Heart right ventricle (tissue), 16 donors: ENCODE measurements around the gene TLE3. TPM values are rescaled to one million over a fixed set of nuclear protein-coding genes. Genes with fewer than 3 reads are reported as not detected.

Experiments used
- ATAC-seq, 8 donors: fragments of 200-7000 bp; cut with Tn5 transposase; one replicate each; pipeline ENCODE4 v1.9.1; 2020; ENCODE audit warnings: mild to moderate bottlenecking in 8 of 8, moderate library complexity in 8 of 8, moderate number of reproducible peaks in 1 of 8
- DNase-seq, 2 donors: peaks; one replicate each; pipeline ENCODE4 v3.0.0-alpha.2; 2020
- H3K27ac ChIP-seq, 10 donors: fragments of 200-600 bp; sonication (generic) in 2 of 10; one replicate each; pipeline versions ENCODE4 v1.5.0 to v1.8.0; 2020 to 2022; ENCODE audit warnings: mild to moderate bottlenecking in 3 of 10
- H3K27me3 ChIP-seq, 7 donors: fragments of 200-600 bp; one replicate each; pipeline ENCODE4 v1.8.0; 2021 to 2022; ENCODE audit warnings: mild to moderate bottlenecking in 2 of 7
- H3K36me3 ChIP-seq, 9 donors: fragments of 200-600 bp; sonication (generic) in 1 of 9; one replicate each; pipeline versions ENCODE4 v1.5.0 to v1.8.0; 2020 to 2022; ENCODE audit warnings: mild to moderate bottlenecking in 2 of 9
- H3K4me1 ChIP-seq, 9 donors: fragments of 200-600 bp; sonication (generic) in 1 of 9; one replicate each; pipeline versions ENCODE4 v1.5.0 to v1.8.0; 2020 to 2022; ENCODE audit warnings: mild to moderate bottlenecking in 4 of 9
- H3K4me3 ChIP-seq, 10 donors: fragments of 200-600 bp; sonication (generic) in 2 of 10; one replicate each; pipeline versions ENCODE4 v1.5.0 to v1.8.0; 2020 to 2022; ENCODE audit warnings: mild to moderate bottlenecking in 7 of 10, moderate library complexity in 2 of 10
- H3K9me3 ChIP-seq, 11 donors: fragments of 200-600 bp in 10 of 11; sonication (generic) in 2 of 11; one replicate each; pipeline versions ENCODE4 v1.5.0 to v1.8.0; 2013 to 2022; ENCODE audit warnings: mild to moderate bottlenecking in 2 of 11, control low read depth in 1 of 11, moderate library complexity in 1 of 11
- CTCF ChIP-seq, 9 donors: fragments of 200-600 bp; sonication (generic) in 2 of 9; IDR thresholded peaks; one replicate each; pipeline versions ENCODE4 v1.5.0 to v1.8.0; 2021 to 2022; ENCODE audit warnings: antibody characterized with exemption in 9 of 9, mild to moderate bottlenecking in 5 of 9, moderate library complexity in 1 of 9
- WGBS, 2 donors: extraction: QIAGEN DNeasy Blood & Tissue Kit; methylation state at CpG; one replicate each; pipeline ENCODE4 v1.1.7; 2013; ENCODE audit warnings: inconsistent platforms in 1 of 2; 5-methylcytosine and 5-hydroxymethylcytosine counted together
- intact Hi-C, 10 donors: fragments of 100-400 bp; cut with DNase I; formaldehyde crosslinking; loops; one replicate each; pipeline versions ENCODE4 v1.11.1 to v1.14.2; 2022
- long read RNA-seq, 3 donors: library from polyadenylated mRNA; unstranded; transcript quantifications; one replicate each; pipeline ENCODE4 v2.0.0, GENCODE V29; 2020 to 2021
- polyA plus RNA-seq, 2 donors: library from polyadenylated mRNA; stranded (reverse); fragments of 200-250 nt; gene quantifications; one replicate each; pipeline ENCODE4 v1.2.3, GENCODE V29; 2013
- total RNA-seq, 10 donors: library from RNA; stranded (reverse); fragmentation: NEBNext Ultra II Directional in 3 of 10; extraction: Animal tissue kit (Norgen Biotek cat#: 25700) in 3 of 10; gene quantifications; one replicate each; pipeline versions ENCODE4 v1.2.1 to v1.2.4, GENCODE V29; 2021 to 2023
- donor health status: Arrhythmogenic right ventricular cardiomyopathy.
- donor health status: ischemic (EF 13 %, LVEDD 7.1; RV severe dilation, severe dysfunction).
- donor health status: healthy with polysubstance abuse.
- donor health status: DM: no; HTN: yes; CAD: no.
- donor health status: DM: no; HTN: no; CAD: no.
- donor health status: ischemic (EF 25% LVEDD 6.9; RV normal size, moderate dysfunction).
- donor health status: ischemic (EF 25% LVEDD 5.7; RV mildly dilated, moderate dysfunction).
- donor health status: healthy.
- donor health status: DM: yes; HTN: yes; CAD: no.
- donor health status: Ischemic cardiomyopathy.
- donor health status: ischemic (EF 35%, LVEDD 5.7; RV mildly dilated, moderate dysfunction).
- donor health status: nonischemic (EF 11% LVEDD 7.7; RV severe dilation, severe dysfunction).
- donor health status: DM: yes; HTN: yes; CAD: no.
- donor health status: PGD.
- donor health status: ischemic (EF 29% LVEDD 5.4; RV normal size, mild dysfunction).
- donor health status: nonischemic (EF 23%, LVEDD 6.1; RV moderate dilation, normal function).

The TLE3 gene
- total RNA-seq (10 to 100 TPM in 9 of 10 donors, 1 to 10 TPM in 1; 9.7 to 21.7 (median 13.6) TPM), polyA plus RNA-seq (1 to 10 TPM; 7.5 to 8.4 TPM)
- long read RNA-seq, donor 1, partial matches to known transcripts = 2 of 4 reads
- long read RNA-seq, donor 1, other reads (novel, unspliced or antisense) = 2 of 4 reads
- long read RNA-seq, donor 2, partial matches to known transcripts = 3 of 4 reads
- long read RNA-seq, donor 2, other reads (novel, unspliced or antisense) = 1 of 4 reads
- long read RNA-seq, donor 3, partial matches to known transcripts = 17 of 20 reads
- long read RNA-seq, donor 3, other reads (novel, unspliced or antisense) = 3 of 20 reads

GRCh38 chr15:70097321-70098152 lies at the start of gene TLE3:
TSS of gene TLE3 (minus strand) at chr15:70097917. CDS start at chr15:70096798, 1,119 bp downstream.
- Histone ChIP-seq H3K27ac (peak within 1 kb of the TSS; percentile 70 to 99 (median 94)), H3K9me3 (no peaks in the 10 kb centered on the region), H3K4me3 (peak within 1 kb of the TSS; percentile 54 to 90 (median 80)), H3K27me3 (peaks cover 0 to 7% (median 0%) of the 10 kb centered on the region in 7 donors), H3K36me3 (peaks cover 0 to 22% (median 0%) of the 10 kb centered on the region in 9 donors), H3K4me1 (peaks cover 32 to 85% (median 73%) of the 10 kb centered on the region in 9 donors)
- peak; percentile 27 to 71 (median 56) for TF ChIP-seq CTCF (IDR thresholded peaks at IDR 0.05)
- 0% methylated on average over 77 of the region's 77 CpGs for WGBS, 2 donors
- DNase-seq = peak; percentile 98
- intact Hi-C loops = loop anchor here in 7 of 10 donors (5.0 to 10.0 kb wide), 12 partner anchors 60 to 623 kb away; no protein-coding TSS in a partner anchor
- ATAC-seq = peak; percentile 67 to 80 (median 74)

DNA sequence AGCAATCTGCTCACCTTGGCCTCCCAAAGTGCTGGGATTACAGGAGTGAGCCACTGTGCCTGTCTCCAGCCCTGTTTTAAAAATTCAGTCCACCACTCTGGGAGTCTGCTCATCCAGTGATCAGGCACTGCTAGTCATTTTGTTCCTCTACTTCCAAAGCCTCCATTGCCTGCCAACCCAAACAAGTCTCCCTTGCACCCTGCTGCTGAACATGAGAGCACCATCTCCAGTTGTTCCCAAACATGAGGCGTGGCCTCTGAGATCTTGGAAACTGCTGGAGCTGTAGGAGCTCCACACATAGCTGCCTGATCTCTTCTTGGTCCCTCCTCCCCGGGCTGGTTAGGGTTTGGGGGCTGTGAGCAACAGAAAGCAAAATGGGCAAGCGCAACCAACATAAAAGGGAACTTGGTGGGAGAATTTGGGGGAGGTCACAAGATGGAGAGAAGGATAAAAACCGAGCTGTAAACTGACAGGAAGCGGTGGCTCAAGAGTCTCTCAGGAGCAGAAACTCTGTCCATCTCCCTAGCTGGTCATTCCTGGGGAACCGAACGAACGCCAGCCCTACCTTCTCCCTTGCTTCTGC lies 49.6 kb upstream of the TLE3 start:
- ATAC-seq = no peak
- no peak overlapping the region for H3K4me3 ChIP-seq
- no peak for TF ChIP-seq CTCF (IDR thresholded peaks at IDR 0.05)
- peaks cover 9 to 34% (median 23%) of the 10 kb centered on the region in 9 donors for H3K4me1 ChIP-seq
- intact Hi-C loops = no loop called here
- DNase-seq = no peak
- no peaks in the 10 kb centered on the region for H3K36me3 ChIP-seq
- no peak overlapping the region for H3K27ac ChIP-seq
- H3K27me3 ChIP-seq = peaks cover 0 to 13% (median 5%) of the 10 kb centered on the region in 7 donors
- 77 to 84% methylated on average over 8 of the region's 8 CpGs for WGBS, 2 donors
- no peaks in the 10 kb centered on the region for H3K9me3 ChIP-seq

GRCh38 chr15:70146771-70147170 lies 49.1 kb upstream of the TLE3 start:
- no peak for ATAC-seq

More at GRCh38 chr15:70146771-70147170, 49.1 kb upstream of the TLE3 start:
- Histone ChIP-seq H3K4me1 (peaks cover 5 to 34% (median 23%) of the 10 kb centered on the region in 9 donors), H3K4me3 (no peak overlapping the region), H3K9me3 (no peaks in the 10 kb centered on the region), H3K27me3 (peaks cover 0 to 13% (median 5%) of the 10 kb centered on the region in 7 donors), H3K36me3 (no peaks in the 10 kb centered on the region), H3K27ac (no peak overlapping the region)
- intact Hi-C loops = no loop called here
- WGBS, 2 donors = 94 to 97% methylated on average over 5 of the region's 5 CpGs
- DNase-seq = no peak
- TF ChIP-seq CTCF (IDR thresholded peaks at IDR 0.05) = no peak
